B cell (primary cell): ENCODE results near the gene RBP7. TPM values are rescaled to one million over a fixed set of nuclear protein-coding genes. Genes with fewer than 3 reads are reported as not detected.

Source experiments
- ATAC-seq: fragments of 200-7000 bp; cut with Tn5 transposase; one replicate; pipeline ENCODE4 v1.10.0; 2021; ENCODE audit warnings: low read depth, mild to moderate bottlenecking, moderate number of reproducible peaks, moderate library complexity
- CTCF ChIA-PET: fragments of 350-600 bp; sonication (Branson Sonifier 250); formaldehyde crosslinking; loops from one replicate; lab custom pipeline; 2021; ENCODE audit warnings: antibody characterized with exemption, inconsistent platforms; lab: Charles Lee
- POLR2A ChIA-PET: fragments of 350-600 bp; sonication (Branson Sonifier 250); formaldehyde crosslinking; loops from one replicate; lab custom pipeline; 2021; ENCODE audit warnings: antibody characterized with exemption; lab: Charles Lee
- DNase-seq: peaks from one replicate; pipeline ENCODE4 v3.0.0; 2013
- H2AFZ ChIP-seq: 2 replicates; pipeline ENCODE4 v1.6.1; 2012; ENCODE audit warnings: mild to moderate bottlenecking, low read depth, low read length; ENCODE audit not compliant: insufficient read depth, poor library complexity, severe bottlenecking
- H3K27ac ChIP-seq, 2 donors: 1 replicate in 1 of 2; 2 replicates in 1 of 2; pipeline ENCODE4 v1.5.1; 2012 to 2013; ENCODE audit warnings: low read length in 2 of 2, mild to moderate bottlenecking in 2 of 2, moderate library complexity in 1 of 2
- H3K27me3 ChIP-seq, 4 experiments: fragments of 200-600 bp in 1 of 4; sonication (generic) in 1 of 4; replicated peaks in 1 of 4; 1 replicate in 2 of 4; 2 replicates in 2 of 4; pipeline versions ENCODE4 v1.6.1 to v1.7.0; 2013 to 2016; ENCODE audit warnings: low read length in 3 of 4, mild to moderate bottlenecking in 2 of 4, mixed read lengths in 1 of 4, moderate library complexity in 1 of 4; ENCODE audit not compliant: insufficient read depth in 4 of 4, control insufficient read depth in 3 of 4; ENCODE audit errors: control extremely low read depth in 1 of 4
- H3K36me3 ChIP-seq, 2 experiments: replicated peaks in 1 of 2; 1 replicate in 1 of 2; 2 replicates in 1 of 2; pipeline versions ENCODE4 v1.6.1 to v1.7.1; 2013; ENCODE audit warnings: low read length in 1 of 2; ENCODE audit not compliant: insufficient read depth in 2 of 2, control insufficient read depth in 1 of 2; ENCODE audit errors: control extremely low read depth in 1 of 2, extremely low read depth in 1 of 2
- H3K4me1 ChIP-seq, 2 donors: fragments of 200-600 bp in 1 of 2; sonication (generic) in 1 of 2; 1 replicate in 1 of 2; 2 replicates in 1 of 2; pipeline versions ENCODE4 v1.5.1 to v1.6.1; 2013 to 2017; ENCODE audit warnings: low read length in 2 of 2; ENCODE audit not compliant: control insufficient read depth in 2 of 2, insufficient read depth in 2 of 2
- H3K4me2 ChIP-seq: replicated peaks from 2 replicates; pipeline ENCODE3; 2012; ENCODE audit warnings: mild to moderate bottlenecking, low read depth, low read length; ENCODE audit not compliant: poor library complexity, severe bottlenecking
- H3K4me3 ChIP-seq, 5 experiments: fragments of 200-600 bp in 1 of 5; sonication (generic) in 1 of 5; 1 replicate in 3 of 5; 2 replicates in 2 of 5; pipeline versions ENCODE4 v1.5.1 to v1.7.0; 2011 to 2016; ENCODE audit warnings: low read length in 4 of 5, mild to moderate bottlenecking in 4 of 5, low read depth in 2 of 5, control low read depth in 1 of 5, moderate library complexity in 1 of 5; ENCODE audit not compliant: insufficient read depth in 1 of 5; ENCODE audit errors: control extremely low read depth in 1 of 5, extremely low read depth in 1 of 5
- H3K79me2 ChIP-seq: fragments of 200-600 bp; sonication (generic); one replicate; pipeline ENCODE4 v1.6.0; 2016; ENCODE audit warnings: low read length; ENCODE audit not compliant: control insufficient read depth, insufficient read depth
- H3K9ac ChIP-seq: fragments of 200-600 bp; sonication (generic); 2 replicates; pipeline ENCODE4 v1.6.1; 2017; ENCODE audit warnings: mild to moderate bottlenecking, low read length, moderate library complexity
- H3K9me3 ChIP-seq, 3 donors: one replicate each; pipeline versions ENCODE4 v1.6.1 to v1.7.1; 2013; ENCODE audit warnings: low read length in 2 of 3; ENCODE audit not compliant: control insufficient read depth in 2 of 3, insufficient read depth in 1 of 3; ENCODE audit errors: control extremely low read depth in 1 of 3
- H4K20me1 ChIP-seq: 2 replicates; pipeline ENCODE4 v1.6.0; 2012; ENCODE audit warnings: mild to moderate bottlenecking, low read length; ENCODE audit not compliant: insufficient read depth, control insufficient read depth, poor library complexity, severe bottlenecking
- H3K27ac Mint-ChIP-seq: one replicate; pipeline ENCODE4 v1.8.0; 2021; ENCODE audit warnings: mixed read lengths
- H3K27me3 Mint-ChIP-seq: one replicate; pipeline ENCODE4 v1.8.0; 2021; ENCODE audit warnings: mixed read lengths
- H3K4me1 Mint-ChIP-seq: one replicate; pipeline ENCODE4 v1.8.0; 2021; ENCODE audit warnings: mixed read lengths
- H3K4me3 Mint-ChIP-seq: one replicate; pipeline ENCODE4 v1.8.0; 2021; ENCODE audit warnings: mixed read lengths
- H3K9me3 Mint-ChIP-seq: one replicate; pipeline ENCODE4 v1.8.0; 2022; ENCODE audit warnings: mixed read lengths; ENCODE audit not compliant: insufficient read depth
- CTCF ChIP-seq: fragments of 200-600 bp; IDR thresholded peaks from one replicate; pipeline ENCODE4 v1.8.0; 2022; ENCODE audit warnings: antibody characterized with exemption, mild to moderate bottlenecking
- EZH2 ChIP-seq: IDR thresholded peaks from 2 replicates; pipeline ENCODE4 v1.6.1; 2012; ENCODE audit warnings: borderline replicate concordance, low read depth, mild to moderate bottlenecking, moderate library complexity, low read length; ENCODE audit not compliant: insufficient read depth, poor library complexity, severe bottlenecking
- WGBS: methylation state at CpG from one replicate; pipeline ENCODE4 v1.1.5; 2013; ENCODE audit warnings: missing lambda C conversion rate; ENCODE audit not compliant: insufficient coverage; 5-methylcytosine and 5-hydroxymethylcytosine counted together
- intact Hi-C: fragments of 100-400 bp; cut with micrococcal nuclease; formaldehyde crosslinking; loops from one replicate; pipeline ENCODE4 v1.10.0; 2022
- polyA plus RNA-seq: library from polyadenylated mRNA; depleted of rRNA; stranded (reverse); fragments of >200 nt; gene quantifications from 2 replicates; pipeline ENCODE4 v1.2.3, GENCODE V29; 2012
- total RNA-seq, 2 donors: library from RNA; stranded (reverse); fragments of 120-200 nt in 1 of 2; gene quantifications; 1 replicate in 1 of 2; 2 replicates in 1 of 2; pipeline versions ENCODE4 v1.2.3 to v1.2.4, GENCODE V29; 2013 to 2022

The RBP7 gene
- total and polyA plus RNA-seq, 2 donors (not counting 1 experiment from before 2014, with no cell fraction given) = 0.40 TPM; not detected in 1

DNA sequence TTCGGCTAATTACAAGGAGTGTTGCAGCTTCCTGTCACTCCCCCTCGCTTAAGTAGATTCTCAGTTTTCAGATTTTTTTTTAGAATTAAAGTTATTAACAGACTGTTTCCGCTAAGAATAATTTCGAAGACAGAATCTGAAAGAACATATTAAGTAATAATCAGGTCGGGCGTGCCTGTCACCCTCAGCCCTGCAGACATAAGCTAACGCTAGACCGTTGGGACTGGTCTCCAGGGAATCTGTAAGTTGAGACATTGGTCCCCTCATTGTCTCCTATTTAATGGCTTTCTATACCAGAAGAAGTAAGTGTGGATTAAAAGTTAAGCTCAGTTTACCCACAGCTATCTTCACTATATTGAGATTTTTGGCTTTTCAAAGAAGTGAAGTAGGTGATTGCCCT, 39.3 kb upstream of the RBP7 start:
- no peaks in the 10 kb centered on the region for H3K27me3 ChIP-seq
- TF ChIP-seq CTCF (no peak), EZH2 (no peak)
- DNase-seq (no peak), ATAC-seq (no peak)
- intact Hi-C loops = no loop called here
- H3K4me1 ChIP-seq = peaks cover 11 to 14% of the 10 kb centered on the region in 2 donors
- no peaks in the 10 kb centered on the region for H3K9me3 ChIP-seq
- H4K20me1 ChIP-seq = no peaks in the 10 kb centered on the region
- no peak overlapping the region for H3K4me2 ChIP-seq
- no peak overlapping the region for H3K27ac ChIP-seq
- peaks cover 14% of the 10 kb centered on the region for H3K4me1 Mint-ChIP-seq
- H3K4me3 Mint-ChIP-seq = no peak overlapping the region
- H3K9ac ChIP-seq = no peak overlapping the region
- H3K27me3 Mint-ChIP-seq = no peaks in the 10 kb centered on the region
- H3K36me3 ChIP-seq = peaks cover 0 to 3% of the 10 kb centered on the region in 2 experiments
- H3K27ac Mint-ChIP-seq = no peak overlapping the region
- 100% methylated on average over 4 of the region's 8 CpGs for WGBS
- H3K9me3 Mint-ChIP-seq = no peaks in the 10 kb centered on the region
- H2AFZ ChIP-seq = no peak overlapping the region
- peaks cover 20% of the 10 kb centered on the region for H3K79me2 ChIP-seq
- POLR2A ChIA-PET = interaction anchor here (0.6 kb wide), 2 partner anchors 16 to 434 kb away, joined by 4 to 6 read pairs; no protein-coding TSS in a partner anchor
- CTCF ChIA-PET = interaction anchor here (0.6 to 1.1 kb wide), 3 partner anchors 14 to 428 kb away, joined by 3 to 5 read pairs (median 4); partner anchors contain the start of genes LZIC and NMNAT1
- H3K4me3 ChIP-seq = no peak overlapping the region

- Histone ChIP-seq H3K4me2 (no peak overlapping the region), H3K36me3 (peaks cover 0 to 3% of the 10 kb centered on the region in 2 experiments), H3K4me3 (no peak overlapping the region), H4K20me1 (no peaks in the 10 kb centered on the region), H2AFZ (no peak overlapping the region), H3K27ac (no peak overlapping the region), H3K27me3 (no peaks in the 10 kb centered on the region), H3K4me1 (peaks cover 11 to 14% of the 10 kb centered on the region in 2 donors), H3K79me2 (peaks cover 26% of the 10 kb centered on the region), H3K9me3 (no peaks in the 10 kb centered on the region), H3K9ac (no peak overlapping the region)
- Mint-ChIP-seq H3K4me1 (peaks cover 13% of the 10 kb centered on the region), H3K27ac (no peak overlapping the region), H3K27me3 (no peaks in the 10 kb centered on the region), H3K4me3 (no peak overlapping the region), H3K9me3 (no peaks in the 10 kb centered on the region)
- WGBS = 100% methylated on average over 2 of the region's 4 CpGs
- no peak for DNase-seq
- intact Hi-C loops = no loop called here
- POLR2A ChIA-PET = interaction anchor here (0.6 to 1.5 kb wide), 2 partner anchors 9 to 1434 kb away, joined by 3 to 14 read pairs; no protein-coding TSS in a partner anchor
- CTCF ChIA-PET = interaction anchor here (1.5 to 4.7 kb wide), 3 partner anchors 9 to 470 kb away, joined by 3 to 33 read pairs (median 4); partner anchors contain the start of gene CENPS
- no peak for TF ChIP-seq EZH2
- TF ChIP-seq CTCF = no peak
- no peak for ATAC-seq
Measured at GRCh38 chr1:9960011-9960410, 37.0 kb upstream of the RBP7 start.
